Mononuclear cell (primary cell): ENCODE measurements around the gene PCNX4. TPM values are rescaled to one million over a fixed set of nuclear protein-coding genes. Genes with fewer than 3 reads are reported as not detected.

Source experiments
- H3K27me3 ChIP-seq: 2 replicates; pipeline ENCODE4 v1.6.0; 2011; ENCODE audit warnings: low read length, control low read depth; ENCODE audit not compliant: insufficient read depth
- H3K4me1 ChIP-seq: 2 replicates; pipeline ENCODE4 v1.5.1; 2011; ENCODE audit warnings: mild to moderate bottlenecking, low read length, control low read depth; ENCODE audit not compliant: insufficient read depth
- H3K4me3 ChIP-seq: 2 replicates; pipeline ENCODE4 v1.5.1; 2011; ENCODE audit warnings: mild to moderate bottlenecking, low read length, moderate library complexity
- H3K9me3 ChIP-seq: 2 replicates; pipeline ENCODE4 v1.5.1; 2011; ENCODE audit warnings: low read depth, mild to moderate bottlenecking, control low read depth, low read length
- total RNA-seq: library from RNA; depleted of rRNA; stranded (reverse); fragments of >200 nt; gene quantifications from one replicate; pipeline ENCODE4 v1.2.3, GENCODE V29; 2012

PCNX4 gene
- total RNA-seq, 1 donor: 21.8 TPM

DNA sequence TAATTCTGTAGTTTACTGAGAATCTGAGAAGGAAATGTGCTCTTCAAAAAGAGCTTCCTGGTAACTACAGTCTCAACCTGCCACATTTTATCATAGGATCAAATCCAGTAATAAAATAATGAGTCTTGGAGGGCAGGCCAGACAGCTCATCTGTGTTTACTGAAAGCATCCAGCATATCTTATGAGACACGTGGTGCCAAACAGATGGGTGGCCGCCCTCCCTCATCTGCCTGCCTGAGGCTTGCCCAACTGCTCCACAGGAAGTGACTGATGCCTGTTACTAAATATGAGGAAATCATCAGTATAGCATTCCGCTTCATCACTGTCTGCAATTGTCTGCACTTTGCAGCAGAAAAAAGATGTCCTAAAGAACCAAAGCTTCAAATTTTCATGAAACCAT lies 60.0 kb downstream of the PCNX4 start:
- Histone ChIP-seq H3K4me1 (peaks cover 44% of the 10 kb centered on the region), H3K4me3 (no peak overlapping the region), H3K27me3 (no peaks in the 10 kb centered on the region), H3K9me3 (no peaks in the 10 kb centered on the region)

DNA sequence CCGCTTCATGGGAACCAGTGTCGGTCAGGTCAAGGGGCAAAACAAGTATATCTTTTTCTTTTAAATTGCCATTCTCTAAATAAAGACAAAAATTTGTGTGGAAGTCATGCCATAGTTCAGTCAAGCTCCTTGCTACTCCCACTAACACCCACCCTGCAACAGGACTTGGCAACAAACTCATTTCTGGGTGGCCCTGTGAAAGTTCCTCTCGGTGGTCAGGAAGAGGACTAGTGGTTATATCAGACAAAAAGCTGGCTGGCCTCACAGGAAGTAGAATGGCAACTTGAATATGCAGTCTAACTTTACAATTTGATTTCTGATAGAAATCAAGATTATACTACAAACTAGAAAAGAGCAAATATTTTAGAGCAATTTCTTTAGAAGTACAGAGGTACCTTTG lies 62.3 kb downstream of the PCNX4 start:
- Histone ChIP-seq H3K9me3 (no peaks in the 10 kb centered on the region), H3K4me1 (peaks cover 46% of the 10 kb centered on the region), H3K4me3 (no peak overlapping the region), H3K27me3 (no peaks in the 10 kb centered on the region)

- H3K4me3 ChIP-seq: no peak overlapping the region
- no peaks in the 10 kb centered on the region for H3K27me3 ChIP-seq
- H3K9me3 ChIP-seq: no peaks in the 10 kb centered on the region
- peaks cover 46% of the 10 kb centered on the region for H3K4me1 ChIP-seq
These were observed 62.9 kb downstream of the PCNX4 start for GRCh38 chr14:60154671-60155070.

DNA sequence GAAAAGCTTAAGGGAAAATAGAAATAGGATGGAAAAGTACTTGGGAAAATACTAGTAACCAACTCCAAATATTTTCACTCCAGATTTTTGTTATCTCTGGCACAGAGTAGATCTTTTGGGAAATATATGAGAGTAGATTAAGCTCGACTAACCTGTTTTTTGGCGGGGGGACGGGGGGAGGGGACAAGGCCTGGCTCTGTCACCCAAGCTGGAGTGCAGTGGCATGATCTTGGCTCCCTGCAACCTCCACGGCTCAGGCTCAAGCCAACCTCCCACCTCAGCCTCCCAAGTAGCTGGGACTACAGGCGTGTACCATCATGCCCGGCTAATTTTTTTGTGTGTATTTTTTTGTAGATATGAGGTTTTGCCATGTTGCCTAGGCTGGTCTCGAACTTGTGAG lies 68.7 kb downstream of the PCNX4 start:
- Histone ChIP-seq H3K4me3 (no peak overlapping the region), H3K9me3 (no peaks in the 10 kb centered on the region), H3K27me3 (no peaks in the 10 kb centered on the region), H3K4me1 (peaks cover 39% of the 10 kb centered on the region)

- no peaks in the 10 kb centered on the region for H3K27me3 ChIP-seq
- no peak overlapping the region for H3K4me3 ChIP-seq
- H3K9me3 ChIP-seq: no peaks in the 10 kb centered on the region
- peaks cover 49% of the 10 kb centered on the region for H3K4me1 ChIP-seq
These were observed 69.7 kb downstream of the PCNX4 start for GRCh38 chr14:60161196-60162107.

GRCh38 chr14:60163693-60164092 lies 72.0 kb downstream of the PCNX4 start:
- H3K4me3 ChIP-seq: no peak overlapping the region
- H3K9me3 ChIP-seq: no peaks in the 10 kb centered on the region
- peaks cover 46% of the 10 kb centered on the region for H3K4me1 ChIP-seq
- no peaks in the 10 kb centered on the region for H3K27me3 ChIP-seq

GRCh38 chr14:60164404-60164711 lies 72.6 kb downstream of the PCNX4 start:
- no peaks in the 10 kb centered on the region for H3K27me3 ChIP-seq
- H3K9me3 ChIP-seq: no peaks in the 10 kb centered on the region
- peaks cover 46% of the 10 kb centered on the region for H3K4me1 ChIP-seq
- peak overlapping the region; percentile 70 for H3K4me3 ChIP-seq

- Histone ChIP-seq H3K4me3 (peak within 1 kb of the TSS; percentile 70), H3K9me3 (no peaks in the 10 kb centered on the region), H3K27me3 (no peaks in the 10 kb centered on the region), H3K4me1 (peaks cover 46% of the 10 kb centered on the region)
These were observed 73.2 kb downstream of the PCNX4 start, which contains the start of gene DHRS7 for GRCh38 chr14:60164712-60165546. DHRS7 (minus strand) TSS chr14:60165398; CDS start chr14:60165309, 89 bp downstream.

GRCh38 chr14:60165547-60165876 lies 73.8 kb downstream of the PCNX4 start:
- Histone ChIP-seq H3K4me3 (peak overlapping the region; percentile 70), H3K27me3 (no peaks in the 10 kb centered on the region), H3K4me1 (peaks cover 45% of the 10 kb centered on the region), H3K9me3 (no peaks in the 10 kb centered on the region)

GRCh38 chr14:60166142-60166541 lies 74.4 kb downstream of the PCNX4 start:
- Histone ChIP-seq H3K27me3 (no peaks in the 10 kb centered on the region), H3K4me1 (peaks cover 42% of the 10 kb centered on the region), H3K9me3 (no peaks in the 10 kb centered on the region), H3K4me3 (no peak overlapping the region)

GRCh38 chr14:60169722-60170121 lies 78.0 kb downstream of the PCNX4 start:
- no peaks in the 10 kb centered on the region for H3K9me3 ChIP-seq
- no peak overlapping the region for H3K4me3 ChIP-seq
- H3K27me3 ChIP-seq: no peaks in the 10 kb centered on the region
- peaks cover 12% of the 10 kb centered on the region for H3K4me1 ChIP-seq

DNA sequence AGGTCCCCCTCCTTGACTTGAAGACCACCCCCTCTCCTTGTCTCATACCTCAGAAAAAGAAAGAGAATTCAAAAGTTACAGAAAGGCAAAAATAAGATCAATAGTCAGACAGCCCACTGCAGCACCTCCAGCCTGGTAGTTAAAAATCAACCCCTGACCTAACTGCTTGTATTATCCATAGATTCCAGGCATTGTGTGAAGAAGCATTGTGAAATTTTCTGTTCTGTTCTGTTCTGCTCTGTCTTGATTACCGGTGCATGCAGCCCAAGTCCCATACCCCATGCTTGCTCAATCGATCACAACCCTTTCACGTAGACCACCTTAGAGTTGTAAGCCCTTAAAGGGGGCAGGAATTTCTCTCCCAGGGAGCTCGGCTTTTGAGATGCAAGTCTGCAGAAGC lies 79.2 kb downstream of the PCNX4 start:
- H3K9me3 ChIP-seq: no peaks in the 10 kb centered on the region
- H3K4me3 ChIP-seq: no peak overlapping the region
- no peaks in the 10 kb centered on the region for H3K27me3 ChIP-seq
- H3K4me1 ChIP-seq: peaks cover 5% of the 10 kb centered on the region

DNA sequence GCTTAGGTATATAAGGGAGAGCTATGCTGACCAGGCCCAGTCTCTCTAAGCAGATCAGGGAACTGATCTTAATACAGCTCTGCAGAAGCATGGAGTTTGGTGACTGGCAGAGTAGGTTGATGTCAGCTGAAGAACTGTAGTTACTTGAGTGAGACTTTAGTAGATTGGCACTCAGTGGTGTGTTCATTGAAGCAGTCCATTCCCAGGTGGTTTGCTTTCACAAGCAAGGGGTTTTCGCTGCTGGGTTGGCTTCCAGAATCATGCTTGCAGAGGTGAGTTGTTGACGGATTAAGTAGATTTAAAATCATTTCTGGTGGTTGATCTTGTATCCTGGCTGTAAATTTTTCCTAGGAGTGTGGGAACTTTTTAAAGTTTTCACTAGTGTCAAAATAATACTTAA lies 80.0 kb downstream of the PCNX4 start:
- no peaks in the 10 kb centered on the region for H3K4me1 ChIP-seq
- no peaks in the 10 kb centered on the region for H3K27me3 ChIP-seq

DNA sequence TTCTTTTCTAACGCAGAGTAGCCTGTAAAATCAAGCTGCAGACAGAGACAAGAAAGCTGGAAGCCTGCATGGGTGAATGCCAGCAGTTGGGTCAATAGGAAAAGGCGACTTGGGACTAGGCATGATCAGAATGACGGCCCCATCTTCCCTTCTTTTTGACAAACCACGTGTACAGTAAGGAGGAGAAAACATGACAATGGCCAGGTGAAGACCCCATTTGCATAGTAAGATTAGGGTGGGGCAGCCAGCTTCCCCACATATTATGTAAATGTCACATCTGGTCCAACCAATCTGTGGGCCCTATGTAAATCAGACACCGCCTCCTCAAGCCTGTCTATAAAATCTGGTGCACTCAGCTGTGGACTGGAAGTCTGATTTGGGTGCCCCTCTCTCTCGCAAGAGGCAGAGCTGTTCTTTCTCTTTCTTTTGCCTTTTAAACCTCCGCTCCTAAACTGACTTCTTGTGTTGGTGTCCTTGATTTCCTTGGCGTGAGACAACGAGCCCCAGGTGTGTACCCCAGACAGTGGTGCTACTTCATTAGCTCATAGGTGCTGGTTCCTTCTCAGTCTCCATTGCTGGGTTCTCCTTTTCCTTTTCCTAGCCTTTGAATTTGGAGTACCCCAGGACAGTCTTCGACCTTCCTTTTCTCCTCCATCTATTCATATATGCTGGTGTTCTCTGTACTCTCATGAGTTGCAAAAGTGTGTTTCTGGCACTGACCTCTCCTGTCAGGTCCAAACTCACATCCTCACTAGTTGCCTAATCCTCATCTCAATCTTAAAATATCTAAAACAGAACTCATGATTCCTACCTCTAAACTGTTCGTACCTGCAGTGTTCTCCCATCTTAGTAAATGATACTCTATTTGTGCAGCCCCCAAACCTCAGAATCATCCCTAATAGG lies 82.9 kb downstream of the PCNX4 start:
- H3K9me3 ChIP-seq: no peaks in the 10 kb centered on the region
- H3K4me3 ChIP-seq: no peak overlapping the region
- H3K27me3 ChIP-seq: no peaks in the 10 kb centered on the region
- H3K4me1 ChIP-seq: no peaks in the 10 kb centered on the region

More for the DNA sequence above, 80.0 kb downstream of the PCNX4 start:
- H3K4me3 ChIP-seq: no peak overlapping the region
- no peaks in the 10 kb centered on the region for H3K9me3 ChIP-seq
